Activated T-helper 9 cell treated with anti-CD3 and anti-CD28 coated beads, Interleukin-2, amount 50 U/mL, for 16 hours (primary cell): ENCODE measurements around the gene MRAS.

Experiments
- DNase-seq: peaks from one replicate; pipeline ENCODE4 v3.0.0-alpha.2; 2020; ENCODE audit warnings: low read depth

Gene MRAS

DNA sequence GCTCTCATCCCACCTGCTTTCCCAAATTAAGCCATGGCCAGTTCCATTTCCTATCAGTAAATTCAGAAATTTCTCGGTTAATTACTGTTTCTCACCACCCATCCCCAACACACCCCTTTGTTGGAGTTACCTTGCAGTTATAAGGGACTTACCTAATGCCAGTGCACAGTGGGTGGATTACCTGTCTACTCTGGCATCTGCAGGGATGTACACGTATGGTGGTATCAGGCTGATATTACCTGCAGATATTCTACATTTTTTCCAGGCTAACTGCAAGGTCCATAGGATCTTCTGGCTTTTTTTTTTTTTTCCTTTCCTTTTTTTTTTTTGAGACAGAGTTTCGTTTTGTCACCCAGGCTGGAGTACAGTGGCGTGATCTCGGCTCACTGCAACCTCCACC is 7.9 kb upstream of the MRAS start:
- no peak for DNase-seq

DNA sequence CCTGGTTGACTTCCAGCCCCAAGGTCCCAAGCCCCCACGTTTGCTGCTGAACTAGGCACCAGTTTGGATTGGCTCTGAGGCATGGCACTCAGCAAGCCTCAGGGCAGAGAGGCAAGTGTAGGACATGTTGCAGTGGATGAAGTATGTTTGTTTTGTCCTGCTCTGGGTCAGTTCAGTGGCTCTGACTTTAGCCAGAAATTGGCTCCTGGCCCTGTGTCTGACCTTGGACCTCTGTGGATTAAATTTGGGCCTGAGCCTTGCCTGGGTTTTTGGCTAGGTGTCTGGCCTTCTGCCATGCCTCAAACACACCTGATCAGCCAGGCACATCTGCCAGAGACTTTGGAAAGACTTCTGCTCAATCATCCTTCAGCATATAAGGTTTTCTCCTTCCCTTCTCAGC is 3.6 kb upstream of the MRAS start:
- no peak for DNase-seq

DNA sequence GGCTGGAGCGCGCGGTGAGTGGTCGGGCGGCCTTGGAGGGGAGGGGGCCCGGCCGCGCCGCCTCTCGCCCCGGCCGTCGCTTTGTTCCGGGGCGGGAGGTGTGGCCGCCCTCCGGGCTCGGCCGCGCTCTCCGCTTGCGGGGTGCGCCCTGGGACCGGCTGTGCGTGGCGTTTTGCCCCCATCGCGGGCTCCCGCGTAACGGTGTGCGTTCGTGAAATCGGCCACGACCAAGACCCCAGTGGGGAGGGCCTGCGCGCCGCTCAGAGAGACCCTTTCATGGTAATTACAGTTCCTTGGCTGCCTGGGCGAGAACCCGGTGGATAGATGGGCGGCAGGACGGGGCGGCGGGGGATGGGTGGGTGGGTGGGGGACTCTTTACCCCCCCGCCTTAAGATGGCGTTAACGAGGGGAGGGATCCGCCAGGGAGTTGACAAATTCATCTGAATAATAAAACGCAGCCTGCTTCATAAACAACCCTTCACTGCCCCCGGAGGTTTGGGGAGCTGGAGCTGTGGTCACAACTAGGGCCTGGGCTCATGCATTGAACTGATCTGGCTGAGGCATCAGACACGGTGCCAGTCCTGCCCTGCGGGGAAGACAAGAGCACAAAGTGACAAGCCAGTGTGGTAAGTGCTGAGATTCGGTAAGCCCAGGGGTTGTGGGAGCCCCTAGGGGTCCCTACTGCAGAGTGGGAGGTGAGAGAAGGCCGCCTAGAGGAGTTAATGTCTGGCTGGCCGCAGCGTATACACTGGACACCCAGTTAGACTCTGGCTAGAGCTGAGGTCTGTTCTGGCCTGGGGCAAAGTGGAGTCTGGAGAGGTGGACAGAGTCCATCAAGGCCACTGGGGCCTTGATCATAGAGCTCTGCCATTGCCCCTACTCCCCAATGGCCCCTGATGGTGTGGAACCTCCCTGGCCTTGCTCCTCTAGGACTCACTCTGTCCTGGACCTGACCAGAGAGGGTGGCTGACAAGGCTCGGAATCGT is 668 bp downstream of the MRAS start:
- DNase-seq, result no peak

DNA sequence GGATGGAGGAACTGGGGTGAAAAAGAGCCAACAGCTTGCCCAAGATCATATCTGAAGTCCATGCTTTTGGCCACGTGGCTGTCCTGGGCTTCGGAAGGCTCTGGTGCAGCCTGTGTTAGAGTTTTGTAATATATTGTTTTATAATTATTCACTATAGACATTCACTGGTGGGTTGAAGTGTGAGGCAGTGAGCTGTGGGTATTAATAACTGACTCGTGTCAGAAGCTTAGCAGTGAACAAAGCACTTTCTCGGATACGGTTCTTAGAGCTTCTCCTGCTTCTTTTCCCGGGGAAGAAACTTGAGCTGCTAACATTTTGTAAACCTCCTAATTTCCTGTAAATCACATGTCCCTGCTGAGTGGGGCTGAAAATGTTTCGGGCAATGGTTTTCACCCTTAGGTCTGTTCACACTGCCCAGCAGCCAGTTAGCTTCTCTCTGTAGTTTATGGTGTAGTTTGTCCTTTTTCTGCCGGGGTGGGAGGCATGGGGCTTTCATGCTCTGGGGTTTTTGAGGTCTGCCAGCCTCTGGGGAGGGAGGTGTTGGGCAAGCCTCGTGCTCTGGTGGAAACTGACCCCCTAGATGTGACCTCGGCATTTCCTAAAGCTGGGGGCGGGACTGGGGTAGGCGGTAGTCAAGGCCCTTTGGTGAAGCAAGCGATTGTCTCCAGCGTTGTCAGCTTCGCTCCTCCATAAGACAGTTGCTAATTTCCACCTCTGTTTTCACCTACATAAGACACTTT is 1.7 kb downstream of the MRAS start:
- DNase-seq, result no peak

DNA sequence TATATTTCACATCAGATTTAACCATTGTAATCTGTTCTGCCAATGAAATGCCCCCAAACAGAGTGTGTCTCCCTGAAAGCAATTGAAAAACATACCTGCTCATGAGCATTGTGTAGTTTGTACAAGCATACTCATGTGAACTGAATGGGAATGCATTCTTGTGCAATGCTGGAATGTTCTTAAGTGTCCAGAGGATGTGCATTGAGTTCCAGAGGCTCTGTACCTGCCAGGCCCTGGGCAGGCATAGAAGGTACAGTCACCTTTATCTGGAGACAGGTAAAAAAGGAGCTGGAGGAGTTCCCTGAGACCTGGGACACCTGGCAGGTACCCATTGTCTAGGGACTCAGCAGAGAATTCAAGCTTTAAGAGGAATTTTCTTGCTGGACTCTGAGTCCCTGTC is 2.8 kb downstream of the MRAS start:
- no peak for DNase-seq

DNA sequence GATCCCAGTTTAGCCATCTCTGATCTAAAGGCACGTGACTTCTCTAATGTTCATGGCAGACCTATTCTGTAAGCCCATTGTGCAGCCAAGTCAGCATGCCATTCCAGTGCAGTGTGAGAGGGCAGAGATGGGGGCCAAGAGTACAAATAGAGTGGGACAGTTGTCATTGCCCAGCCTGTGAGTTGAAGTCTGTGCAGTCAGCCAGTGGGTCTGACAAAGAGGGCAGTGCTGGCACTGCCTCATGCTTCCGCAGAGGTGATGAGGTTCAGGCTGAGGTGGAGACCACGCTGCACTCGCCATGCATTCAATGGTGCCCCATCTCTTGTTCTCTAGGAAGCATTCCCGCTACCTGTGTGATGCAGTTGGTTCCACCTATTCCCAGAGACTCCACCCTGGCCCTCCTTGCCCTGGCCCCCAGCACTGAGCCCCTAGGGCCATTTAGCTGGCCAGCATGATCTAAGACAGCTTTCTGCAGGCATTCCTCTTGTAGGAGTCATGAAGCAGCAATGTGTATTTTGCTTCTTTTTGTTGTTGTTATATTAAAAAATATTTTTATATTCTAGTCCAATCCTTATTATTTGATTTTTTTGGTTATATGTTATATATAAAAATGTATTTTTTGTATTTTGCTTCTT is 3.7 kb downstream of the MRAS start:
- no peak for DNase-seq

DNA sequence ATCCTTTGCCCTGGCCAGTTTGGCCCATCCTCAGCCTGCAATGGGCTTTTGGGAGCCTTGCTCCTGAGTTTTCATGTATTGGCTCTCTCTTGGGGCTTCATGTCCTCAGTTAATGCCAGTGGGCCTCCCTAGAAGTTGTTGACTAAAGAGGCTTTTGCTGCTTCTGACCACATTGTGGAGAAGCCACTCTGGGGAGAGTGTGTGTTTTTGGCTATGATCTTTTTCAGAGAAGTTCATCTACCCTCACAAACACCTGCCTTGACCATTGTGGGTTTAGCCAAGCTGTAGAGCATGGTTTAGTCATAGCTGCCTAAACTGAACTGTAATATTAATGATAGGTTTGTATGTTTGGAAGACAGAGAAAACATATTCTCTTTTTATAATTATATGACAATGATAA is 6.0 kb downstream of the MRAS start:
- DNase-seq, result no peak

DNA sequence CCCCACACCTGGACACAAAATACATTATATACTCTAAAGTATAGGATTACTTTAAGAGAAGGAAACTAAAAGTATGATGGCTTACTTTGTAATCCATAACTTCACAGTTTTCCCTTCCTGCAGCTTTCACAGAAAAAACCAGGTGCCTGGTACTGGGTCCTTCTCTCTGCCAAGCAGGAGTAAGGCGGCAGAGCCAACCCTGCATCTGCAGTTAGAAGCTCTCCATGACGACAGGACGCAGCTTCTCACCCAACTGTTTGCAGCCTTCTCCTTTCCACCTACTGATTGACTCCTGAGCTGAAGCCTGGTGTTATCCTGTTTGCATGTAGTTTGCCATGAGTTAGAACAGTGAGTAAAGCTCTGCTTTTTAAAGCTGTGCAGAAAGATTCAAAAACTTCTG is 6.7 kb downstream of the MRAS start:
- no peak for DNase-seq

DNA sequence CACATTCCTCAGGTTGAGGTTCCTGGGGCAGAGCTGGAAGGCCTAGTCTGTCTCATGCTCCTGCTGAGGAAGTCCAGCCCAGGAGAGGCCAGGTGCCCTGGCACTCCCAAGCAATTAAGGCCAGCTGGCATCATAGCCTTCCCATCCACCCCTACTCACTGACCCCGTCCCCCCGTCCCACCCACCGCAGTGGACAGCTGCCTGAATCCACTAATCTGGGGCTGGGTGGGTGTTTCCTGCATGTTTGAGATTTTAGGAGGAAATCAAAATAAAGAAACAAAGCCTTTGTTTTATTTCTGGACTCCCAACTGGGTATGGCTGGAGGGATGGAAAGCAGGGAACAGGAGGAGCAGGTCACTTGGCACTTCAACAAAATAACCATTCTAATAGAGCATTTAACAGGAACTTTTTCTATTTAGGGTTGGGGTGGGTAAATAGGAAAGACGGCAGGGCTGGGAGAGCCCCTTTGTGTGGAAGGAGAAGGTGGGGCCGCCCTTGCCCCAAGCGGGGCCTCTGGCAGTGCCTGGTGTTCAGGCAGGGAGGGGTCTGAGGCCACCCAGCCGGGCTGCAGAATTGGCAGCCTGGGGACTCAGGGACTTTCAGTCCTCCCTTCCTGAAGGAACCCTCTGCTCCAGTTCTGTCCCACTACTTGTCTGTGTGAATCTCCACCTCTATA is 8.5 kb downstream of the MRAS start:
- no peak for DNase-seq

DNA sequence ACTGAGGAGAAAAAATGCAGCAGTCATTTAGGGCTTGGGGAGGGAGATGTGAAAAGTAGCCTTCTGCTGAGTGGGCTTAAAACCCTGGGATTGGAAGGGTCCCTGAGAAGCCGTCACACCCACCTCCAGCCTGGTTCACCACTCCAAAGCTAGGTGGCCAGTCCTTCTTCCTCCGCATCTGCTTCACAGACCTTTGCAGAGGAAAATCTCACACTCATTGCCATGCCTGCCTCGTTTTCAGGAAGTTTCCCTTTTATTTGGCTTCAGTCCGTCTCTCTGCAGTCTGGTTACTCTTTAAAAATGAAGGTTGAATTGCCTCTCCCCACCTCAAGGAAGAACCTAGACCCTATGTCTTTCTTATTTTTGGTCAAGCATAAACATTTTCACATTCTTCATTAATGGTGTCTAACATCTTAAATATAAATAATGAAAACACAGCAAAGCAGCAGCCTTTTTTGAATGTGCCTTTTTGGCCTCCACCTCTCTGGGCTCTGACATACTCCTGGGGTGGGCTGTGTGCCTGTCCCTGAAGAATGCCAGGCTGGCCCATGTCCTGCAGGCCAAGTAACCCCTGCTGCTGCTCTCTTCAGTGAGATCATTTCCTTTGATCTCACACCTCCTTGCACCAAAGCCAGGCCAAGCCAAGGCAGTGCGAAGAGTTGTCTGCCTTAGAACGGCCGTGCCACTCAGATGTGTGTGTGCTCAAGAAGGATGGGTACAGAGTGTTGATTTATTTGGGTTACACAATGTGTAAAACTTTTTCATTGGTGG is 11.0 kb downstream of the MRAS start:
- DNase-seq, result no peak

DNA sequence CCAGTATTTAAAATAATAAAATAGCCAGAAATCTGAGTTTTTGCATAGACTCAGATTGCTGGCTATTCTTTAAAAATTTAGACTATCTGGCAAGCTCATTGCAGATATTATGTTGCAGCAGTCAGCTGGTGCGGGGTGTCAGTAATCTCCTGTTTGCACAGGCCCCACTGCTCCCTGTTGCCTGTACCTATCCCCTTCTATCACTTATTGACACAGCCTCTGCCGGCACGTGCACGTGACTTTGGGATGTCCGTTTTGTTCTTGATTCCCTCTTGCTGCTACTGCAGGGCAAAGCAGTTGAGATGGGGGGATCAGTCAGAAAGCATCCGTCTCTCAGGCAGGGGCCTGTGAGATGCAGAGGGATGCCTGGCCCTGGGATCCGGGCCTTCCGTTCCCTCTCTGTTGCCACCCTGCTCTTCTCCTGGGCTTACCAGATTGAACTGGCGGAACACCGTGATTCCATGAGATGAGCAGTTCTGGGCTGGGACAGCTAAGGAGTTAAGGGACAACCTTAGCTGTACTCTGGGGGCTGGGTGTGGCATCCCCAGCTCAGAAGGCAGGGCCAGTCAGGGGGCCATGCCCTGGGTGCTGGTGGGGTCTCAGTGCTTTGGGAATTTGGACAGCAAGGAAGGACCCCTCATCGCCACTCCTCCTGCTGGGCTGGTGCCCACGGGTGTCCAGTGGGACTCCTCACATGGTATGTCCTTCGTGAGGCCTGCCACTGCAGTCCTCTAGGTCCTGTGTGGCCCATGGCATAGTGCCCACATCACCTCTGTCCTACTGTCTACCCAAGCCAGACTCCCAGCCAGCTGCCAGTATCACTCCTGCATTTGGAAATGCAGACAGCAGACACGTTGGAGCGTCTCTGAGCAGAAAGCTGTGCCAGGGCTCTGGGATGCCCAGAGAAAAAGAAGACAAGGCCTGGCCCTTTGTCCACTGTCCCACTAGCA is 11.8 kb downstream of the MRAS start:
- no peak for DNase-seq

DNA sequence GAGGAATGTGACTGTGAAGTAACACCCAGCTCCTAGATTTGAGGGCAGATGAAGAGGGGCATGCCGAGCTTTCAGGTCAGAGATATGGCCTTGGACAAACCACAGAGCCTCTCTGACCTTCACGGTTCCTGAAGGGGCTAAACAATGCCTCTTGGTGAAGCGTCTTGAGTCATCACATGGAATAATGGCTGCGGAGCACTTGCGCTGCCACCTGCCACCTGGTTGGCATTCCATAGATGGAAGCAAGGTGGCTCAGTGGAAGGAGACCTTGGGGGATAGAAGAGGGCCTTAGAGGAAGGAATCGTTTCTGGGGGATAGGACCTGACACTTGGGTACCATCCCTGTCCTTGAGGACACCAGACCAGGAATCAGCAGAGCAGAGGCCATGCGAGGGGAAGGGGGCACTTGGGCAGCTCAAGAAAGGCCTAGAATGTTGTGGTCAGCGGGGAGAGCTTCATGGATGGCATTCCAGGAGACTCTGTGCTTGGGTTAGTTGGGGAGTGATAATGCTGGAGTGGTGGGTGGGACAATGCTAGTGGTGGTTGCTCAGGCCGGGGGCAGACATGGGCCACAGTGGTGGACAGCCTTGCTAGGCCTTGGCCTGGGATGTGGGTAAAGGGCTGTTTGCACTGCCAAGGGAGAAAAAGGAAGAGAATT is 12.6 kb downstream of the MRAS start:
- no peak for DNase-seq

DNA sequence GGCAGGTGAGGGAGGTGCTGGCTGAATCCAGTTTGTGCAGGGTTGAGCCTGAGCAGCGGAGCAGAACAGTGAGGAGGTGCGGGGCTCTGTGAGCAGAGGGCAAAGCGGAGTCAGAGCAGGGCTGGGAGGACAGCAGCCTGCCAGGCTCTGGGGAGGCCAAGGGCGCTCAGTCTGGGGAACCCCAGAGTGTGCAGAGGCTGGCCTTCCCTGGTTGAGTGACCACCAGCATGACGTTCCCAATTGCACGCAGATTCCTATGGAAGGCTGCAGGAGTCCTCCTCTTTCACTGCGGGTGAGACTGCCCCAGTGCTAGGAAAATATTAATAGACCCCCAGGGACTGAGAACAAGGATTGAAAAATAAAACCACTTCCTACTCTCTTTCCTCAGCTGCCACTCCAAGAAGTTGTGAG is 13.2 kb downstream of the MRAS start:
- no peak for DNase-seq

DNA sequence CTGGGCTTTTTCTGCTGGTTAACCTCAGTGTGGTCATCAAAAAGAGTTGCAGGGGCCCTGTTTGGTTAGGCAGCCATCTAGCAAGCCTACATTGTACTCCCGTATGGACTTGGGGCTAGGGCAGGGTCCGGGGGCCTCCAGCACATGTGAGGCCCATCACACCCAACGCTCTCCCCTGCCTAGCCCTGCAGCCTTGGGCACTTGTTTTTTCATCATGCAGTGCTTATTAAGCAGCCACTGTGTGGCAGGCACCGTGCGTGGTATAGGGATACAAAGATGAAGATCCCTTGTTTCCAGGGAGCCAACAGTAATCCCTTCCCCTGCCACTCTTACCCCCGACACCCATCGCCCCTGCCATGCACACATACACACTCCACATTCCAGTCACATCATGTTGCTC is 14.2 kb downstream of the MRAS start:
- DNase-seq, result no peak

DNA sequence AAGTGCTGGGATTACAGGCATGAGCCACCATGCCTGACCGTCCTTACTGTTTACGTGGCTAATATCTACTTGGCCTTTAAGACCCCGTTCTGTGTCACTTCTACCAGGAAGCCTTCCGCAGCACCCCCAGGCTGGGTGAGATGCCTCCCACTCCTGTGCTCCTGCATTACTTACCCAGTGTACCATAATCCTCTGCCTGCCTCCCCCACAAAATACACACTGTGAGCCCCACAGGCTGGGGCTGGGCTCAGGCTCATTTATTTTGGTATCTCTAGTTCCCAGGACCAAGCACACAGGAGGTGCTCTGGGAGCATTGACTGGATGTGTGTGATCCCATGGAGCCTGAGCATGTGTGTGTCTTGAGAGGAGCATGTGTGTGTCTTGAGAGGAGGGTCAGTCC is 14.9 kb downstream of the MRAS start:
- no peak for DNase-seq

DNA sequence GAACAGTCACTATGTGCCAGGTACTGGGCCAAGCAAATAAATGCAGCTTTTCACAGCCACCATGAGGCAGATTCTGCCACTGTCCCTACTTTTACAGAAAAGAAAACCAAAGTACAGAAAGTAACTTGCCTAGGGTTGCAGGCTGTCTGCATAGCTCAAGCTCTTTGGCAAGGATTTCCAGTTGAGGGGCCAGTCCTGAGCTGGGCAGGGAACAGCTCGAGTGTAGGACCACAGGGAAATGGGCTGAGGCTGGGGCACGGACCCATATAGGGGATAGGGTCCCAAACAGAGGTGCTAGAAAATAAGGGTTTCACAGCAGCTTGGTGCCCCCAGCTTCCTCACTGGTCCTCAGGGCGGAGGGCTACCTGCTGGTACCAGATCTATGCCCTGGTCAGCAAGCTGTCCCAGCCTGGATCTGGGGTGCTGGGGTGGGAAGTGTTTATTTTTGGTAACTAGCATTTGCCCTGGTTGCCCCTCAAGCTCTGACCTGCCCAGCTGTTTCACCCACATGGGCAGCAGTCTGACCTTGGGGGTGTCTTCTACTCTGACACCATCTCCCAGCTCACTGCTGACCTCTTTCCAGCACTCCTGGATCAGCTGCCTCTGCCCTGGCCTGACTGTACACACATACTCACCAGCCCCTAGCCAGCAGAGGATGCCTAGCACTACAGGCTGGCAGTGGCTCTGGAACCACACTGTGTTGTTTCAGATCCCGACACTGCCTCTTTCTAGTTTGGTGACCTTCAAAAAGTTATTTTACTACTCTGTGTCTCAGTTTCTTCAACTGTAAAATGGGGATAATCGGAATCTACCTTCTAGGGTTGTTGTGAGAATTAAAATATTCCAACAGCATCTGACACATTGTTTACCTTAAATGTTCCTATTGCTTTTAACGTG is 16.2 kb downstream of the MRAS start:
- DNase-seq, result no peak

DNA sequence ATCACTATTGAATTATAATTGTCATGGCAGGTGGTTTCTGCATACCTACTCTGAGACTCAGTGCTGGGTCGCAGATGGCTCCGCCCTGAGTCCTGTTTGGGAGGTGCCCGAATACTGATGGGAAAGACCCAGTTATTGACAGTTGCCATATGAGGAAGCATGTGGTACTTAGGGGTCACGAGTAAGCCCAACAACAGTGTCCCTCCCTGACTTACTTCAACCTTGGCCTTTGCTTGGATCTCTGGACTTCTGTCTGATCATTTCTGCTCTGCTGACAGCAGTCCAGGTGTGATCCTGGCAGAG is 16.8 kb downstream of the MRAS start:
- DNase-seq, result no peak

DNA sequence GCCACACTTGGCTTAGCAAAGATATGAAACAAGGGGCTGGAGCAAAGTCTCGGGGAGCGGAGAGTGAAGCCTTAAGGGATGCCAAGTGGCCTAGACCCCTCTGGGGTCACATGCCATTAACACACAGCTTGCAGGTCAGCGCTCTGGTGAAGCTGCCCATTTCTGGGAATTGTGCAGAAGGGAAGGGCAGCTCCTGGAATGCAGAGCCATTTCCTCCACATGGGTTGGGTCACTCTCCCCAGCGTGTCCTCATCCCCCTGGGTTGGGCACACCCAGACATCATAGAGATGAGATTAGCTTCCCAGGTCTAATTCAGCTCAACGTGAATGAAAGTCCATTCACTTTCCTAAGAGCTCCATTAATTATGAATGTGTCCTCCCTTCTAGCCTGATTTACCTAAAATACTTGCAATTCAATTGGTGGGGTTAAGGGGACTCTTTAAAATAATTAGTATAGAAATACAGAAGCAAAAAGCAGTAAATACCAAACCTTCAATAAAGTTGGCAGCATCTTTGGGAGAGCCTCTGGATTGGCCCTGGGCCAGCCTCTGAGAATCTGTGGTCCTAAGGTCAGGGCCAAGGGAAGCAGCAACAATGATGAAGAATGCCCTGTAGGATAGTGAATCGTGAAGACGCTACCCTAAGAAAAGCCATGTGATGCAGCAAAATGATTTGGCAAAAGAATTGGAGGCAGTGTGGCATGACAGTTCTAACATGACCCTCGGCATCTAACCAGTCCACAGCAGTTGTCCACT is 17.8 kb downstream of the MRAS start:
- DNase-seq, result no peak
